Thyroid gland (tissue), 4 donors: ENCODE measurements around the gene TOM1L1.

Source experiments
- POLR2A ChIP-seq, 2 donors: fragments of 450-650 bp; IDR thresholded peaks; one replicate each; pipeline ENCODE4 v1.6.1; 2017; ENCODE audit warnings: antibody characterized with exemption in 2 of 2, mild to moderate bottlenecking in 2 of 2, moderate library complexity in 1 of 2
- TF ChIP-seq, protein P1 (sequence below), 6 experiments: fragments of 200-600 bp in 3 of 6; fragments of 450-650 bp in 3 of 6; sonication (generic) in 3 of 6; IDR thresholded peaks; one replicate each; pipeline ENCODE4 v1.5.1; 2016 to 2019; ENCODE audit warnings: antibody characterized with exemption in 6 of 6, mild to moderate bottlenecking in 2 of 6, inconsistent platforms in 1 of 6, moderate library complexity in 1 of 6

DNA sequence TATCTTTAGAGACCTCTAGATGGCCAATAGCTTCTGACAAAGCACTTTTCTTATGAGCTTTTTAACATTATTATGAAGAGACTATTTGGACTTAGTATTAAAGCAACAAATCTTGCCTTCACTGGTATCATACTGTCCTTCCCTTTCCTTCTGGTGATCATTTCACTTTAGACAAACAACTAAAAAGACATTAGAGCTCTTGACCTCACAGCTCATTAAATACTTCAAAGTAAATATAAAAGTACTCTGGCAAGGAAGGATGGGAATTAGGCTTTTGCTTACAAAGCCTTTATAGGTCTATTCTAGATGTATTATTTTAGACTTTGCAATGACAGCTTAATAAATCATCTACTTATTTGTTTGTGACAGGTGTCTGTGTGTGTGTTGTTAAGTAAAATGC lies 79.0 kb downstream of the TOM1L1 start:
- TF ChIP-seq, protein P1, sequence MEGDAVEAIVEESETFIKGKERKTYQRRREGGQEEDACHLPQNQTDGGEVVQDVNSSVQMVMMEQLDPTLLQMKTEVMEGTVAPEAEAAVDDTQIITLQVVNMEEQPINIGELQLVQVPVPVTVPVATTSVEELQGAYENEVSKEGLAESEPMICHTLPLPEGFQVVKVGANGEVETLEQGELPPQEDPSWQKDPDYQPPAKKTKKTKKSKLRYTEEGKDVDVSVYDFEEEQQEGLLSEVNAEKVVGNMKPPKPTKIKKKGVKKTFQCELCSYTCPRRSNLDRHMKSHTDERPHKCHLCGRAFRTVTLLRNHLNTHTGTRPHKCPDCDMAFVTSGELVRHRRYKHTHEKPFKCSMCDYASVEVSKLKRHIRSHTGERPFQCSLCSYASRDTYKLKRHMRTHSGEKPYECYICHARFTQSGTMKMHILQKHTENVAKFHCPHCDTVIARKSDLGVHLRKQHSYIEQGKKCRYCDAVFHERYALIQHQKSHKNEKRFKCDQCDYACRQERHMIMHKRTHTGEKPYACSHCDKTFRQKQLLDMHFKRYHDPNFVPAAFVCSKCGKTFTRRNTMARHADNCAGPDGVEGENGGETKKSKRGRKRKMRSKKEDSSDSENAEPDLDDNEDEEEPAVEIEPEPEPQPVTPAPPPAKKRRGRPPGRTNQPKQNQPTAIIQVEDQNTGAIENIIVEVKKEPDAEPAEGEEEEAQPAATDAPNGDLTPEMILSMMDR (IDR thresholded peaks at IDR 0.05) = no peak
- TF ChIP-seq POLR2A (IDR thresholded peaks at IDR 0.05) = no peak
